DLD1 (cell line): ENCODE data around the gene REM2.

ENCODE experiments used
- in situ Hi-C: cut with HindIII; loops from 2 replicates; pipeline ENCODE4 v1.10.0; 2017; ENCODE audit warnings: low sequenced_read_pairs

The REM2 gene

GRCh38 chr14:22872033-22872832 is 10.8 kb upstream of the REM2 start:
- in situ Hi-C loops: no loop called here

DNA sequence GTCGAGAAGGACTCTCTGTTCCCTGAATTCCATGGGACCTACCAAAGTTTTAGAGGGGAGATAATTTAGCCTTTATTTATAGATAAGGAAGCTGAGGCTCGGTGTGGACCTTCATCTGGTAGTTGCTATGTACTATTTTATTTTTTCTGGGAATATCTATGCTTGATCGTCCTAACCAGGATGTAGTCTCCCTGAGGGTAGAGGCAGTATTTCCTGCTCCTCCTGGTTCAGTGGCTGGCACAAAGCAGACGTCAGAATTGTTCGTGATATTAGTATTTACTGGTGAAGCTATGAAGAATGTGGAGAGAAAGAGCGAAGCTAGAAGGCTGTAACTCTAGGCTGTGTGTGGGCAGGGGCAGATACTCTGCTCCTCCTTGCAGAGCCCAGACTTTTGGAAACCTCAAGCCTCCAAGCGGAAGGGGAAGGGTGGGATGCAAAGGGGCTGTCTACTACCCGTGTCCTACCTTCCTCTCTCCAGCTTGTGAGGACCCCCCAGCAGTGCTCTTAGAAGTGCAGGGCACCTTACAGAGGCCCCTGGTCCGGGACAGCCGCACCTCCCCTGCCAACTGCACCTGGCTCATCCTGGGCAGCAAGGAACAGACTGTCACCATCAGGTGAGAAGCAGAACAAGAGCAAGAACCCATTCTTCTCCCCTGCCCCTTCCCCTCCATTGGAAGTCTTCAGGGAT is 10.0 kb upstream of the REM2 start:
- in situ Hi-C loops: no loop called here

DNA sequence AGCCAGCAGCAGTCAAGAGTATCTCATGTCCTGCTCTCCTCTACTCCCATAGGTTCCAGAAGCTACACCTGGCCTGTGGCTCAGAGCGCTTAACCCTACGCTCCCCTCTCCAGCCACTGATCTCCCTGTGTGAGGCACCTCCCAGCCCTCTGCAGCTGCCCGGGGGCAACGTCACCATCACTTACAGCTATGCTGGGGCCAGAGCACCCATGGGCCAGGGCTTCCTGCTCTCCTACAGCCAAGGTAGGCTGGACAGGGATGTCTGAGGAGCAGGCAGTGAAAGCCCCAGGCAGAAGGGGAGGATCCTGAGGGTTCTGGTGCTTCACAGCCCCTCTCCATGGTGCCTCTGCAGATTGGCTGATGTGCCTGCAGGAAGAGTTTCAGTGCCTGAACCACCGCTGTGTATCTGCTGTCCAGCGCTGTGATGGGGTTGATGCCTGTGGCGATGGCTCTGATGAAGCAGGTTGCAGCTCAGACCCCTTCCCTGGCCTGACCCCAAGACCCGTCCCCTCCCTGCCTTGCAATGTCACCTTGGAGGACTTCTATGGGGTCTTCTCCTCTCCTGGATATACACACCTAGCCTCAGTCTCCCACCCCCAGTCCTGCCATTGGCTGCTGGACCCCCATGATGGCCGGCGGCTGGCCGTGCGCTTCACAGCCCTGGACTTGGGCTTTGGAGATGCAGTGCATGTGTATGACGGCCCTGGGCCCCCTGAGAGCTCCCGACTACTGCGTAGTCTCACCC is 7.8 kb upstream of the REM2 start:
- in situ Hi-C loops: no loop called here

DNA sequence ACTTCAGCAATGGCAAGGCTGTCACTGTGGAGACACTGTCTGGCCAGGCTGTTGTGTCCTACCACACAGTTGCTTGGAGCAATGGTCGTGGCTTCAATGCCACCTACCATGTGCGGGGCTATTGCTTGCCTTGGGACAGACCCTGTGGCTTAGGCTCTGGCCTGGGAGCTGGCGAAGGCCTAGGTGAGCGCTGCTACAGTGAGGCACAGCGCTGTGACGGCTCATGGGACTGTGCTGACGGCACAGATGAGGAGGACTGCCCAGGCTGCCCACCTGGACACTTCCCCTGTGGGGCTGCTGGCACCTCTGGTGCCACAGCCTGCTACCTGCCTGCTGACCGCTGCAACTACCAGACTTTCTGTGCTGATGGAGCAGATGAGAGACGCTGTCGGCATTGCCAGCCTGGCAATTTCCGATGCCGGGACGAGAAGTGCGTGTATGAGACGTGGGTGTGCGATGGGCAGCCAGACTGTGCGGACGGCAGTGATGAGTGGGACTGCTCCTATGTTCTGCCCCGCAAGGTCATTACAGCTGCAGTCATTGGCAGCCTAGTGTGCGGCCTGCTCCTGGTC is 7.2 kb upstream of the REM2 start:
- in situ Hi-C loops: no loop called here

- in situ Hi-C loops: no loop called here
These were observed 6.0 kb upstream of the REM2 start for GRCh38 chr14:22877000-22877501.

GRCh38 chr14:22878271-22879246 is 4.5 kb upstream of the REM2 start:
- in situ Hi-C loops: no loop called here

GRCh38 chr14:22882064-22882463 is 958 bp upstream of the REM2 start:
- in situ Hi-C loops: no loop called here

DNA sequence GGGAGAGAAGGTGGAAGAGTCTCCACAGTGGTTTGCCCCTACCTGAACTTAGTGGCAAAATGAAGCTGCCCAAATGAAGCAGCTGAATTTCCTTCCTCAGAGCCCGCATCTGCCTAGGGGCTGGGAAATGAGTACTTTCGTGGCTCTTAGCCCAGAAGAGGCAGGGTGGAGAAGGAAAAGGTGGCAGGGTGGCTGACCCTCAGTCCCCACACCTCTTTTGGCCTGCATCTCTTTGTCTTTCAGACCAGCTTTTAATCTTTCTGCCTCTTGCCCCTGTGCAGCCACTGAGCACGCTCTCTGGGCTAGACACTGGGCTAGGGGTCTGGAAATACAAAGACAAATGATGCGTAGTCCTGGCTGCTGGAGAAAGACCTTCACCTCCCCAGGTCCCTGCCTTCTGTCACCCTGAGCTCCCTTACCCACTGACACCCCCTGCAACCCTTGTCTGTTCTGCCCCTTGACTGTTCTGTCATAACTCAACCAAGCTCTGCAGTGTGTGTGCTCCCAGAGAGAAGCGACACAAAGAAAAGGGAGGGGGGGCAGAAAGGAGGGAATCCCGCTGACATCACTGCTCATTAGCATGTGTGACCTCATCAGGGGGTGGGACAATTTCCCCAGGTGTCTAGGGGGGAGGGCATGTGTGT is 371 bp upstream of the REM2 start:
- in situ Hi-C loops: no loop called here

GRCh38 chr14:22884076-22884737 is 1.2 kb downstream of the REM2 start:
- in situ Hi-C loops: no loop called here

DNA sequence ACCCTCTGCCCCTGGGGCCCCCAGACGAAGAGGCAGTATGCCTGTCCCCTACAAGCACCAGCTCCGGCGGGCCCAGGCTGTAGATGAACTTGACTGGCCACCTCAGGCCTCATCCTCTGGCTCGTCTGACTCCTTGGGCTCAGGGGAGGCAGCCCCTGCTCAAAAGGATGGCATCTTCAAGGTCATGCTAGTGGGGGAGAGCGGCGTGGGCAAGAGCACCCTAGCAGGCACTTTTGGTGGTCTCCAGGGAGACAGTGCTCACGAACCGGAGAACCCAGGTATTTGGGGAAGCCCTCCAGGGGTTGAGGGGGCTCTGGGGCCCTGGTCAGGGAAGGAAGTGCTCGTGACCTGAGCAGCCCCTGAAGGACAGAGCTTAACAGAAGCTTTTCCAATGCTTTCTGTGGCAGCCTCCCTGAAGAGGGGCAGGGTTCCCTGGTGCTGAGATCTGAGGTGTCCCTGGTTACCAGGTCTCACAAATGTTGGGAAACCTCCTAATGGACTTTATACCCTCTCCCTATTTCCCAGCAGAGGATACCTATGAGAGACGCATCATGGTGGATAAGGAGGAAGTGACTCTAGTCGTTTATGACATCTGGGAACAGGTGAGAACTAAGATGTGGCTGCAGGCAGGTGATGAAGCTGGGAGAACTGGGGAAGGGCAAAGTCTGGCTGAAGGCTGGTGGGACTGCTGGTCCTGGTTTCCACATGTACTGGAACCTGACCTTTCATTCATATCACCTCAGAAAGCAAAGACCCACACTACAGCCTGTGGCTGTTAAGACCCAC is 1.9 kb downstream of the REM2 start:
- in situ Hi-C loops: no loop called here

GRCh38 chr14:22885975-22886374 is 3.0 kb downstream of the REM2 start:
- in situ Hi-C loops: no loop called here

- in situ Hi-C loops: no loop called here
These were observed 3.7 kb downstream of the REM2 start for GRCh38 chr14:22886500-22887259.

DNA sequence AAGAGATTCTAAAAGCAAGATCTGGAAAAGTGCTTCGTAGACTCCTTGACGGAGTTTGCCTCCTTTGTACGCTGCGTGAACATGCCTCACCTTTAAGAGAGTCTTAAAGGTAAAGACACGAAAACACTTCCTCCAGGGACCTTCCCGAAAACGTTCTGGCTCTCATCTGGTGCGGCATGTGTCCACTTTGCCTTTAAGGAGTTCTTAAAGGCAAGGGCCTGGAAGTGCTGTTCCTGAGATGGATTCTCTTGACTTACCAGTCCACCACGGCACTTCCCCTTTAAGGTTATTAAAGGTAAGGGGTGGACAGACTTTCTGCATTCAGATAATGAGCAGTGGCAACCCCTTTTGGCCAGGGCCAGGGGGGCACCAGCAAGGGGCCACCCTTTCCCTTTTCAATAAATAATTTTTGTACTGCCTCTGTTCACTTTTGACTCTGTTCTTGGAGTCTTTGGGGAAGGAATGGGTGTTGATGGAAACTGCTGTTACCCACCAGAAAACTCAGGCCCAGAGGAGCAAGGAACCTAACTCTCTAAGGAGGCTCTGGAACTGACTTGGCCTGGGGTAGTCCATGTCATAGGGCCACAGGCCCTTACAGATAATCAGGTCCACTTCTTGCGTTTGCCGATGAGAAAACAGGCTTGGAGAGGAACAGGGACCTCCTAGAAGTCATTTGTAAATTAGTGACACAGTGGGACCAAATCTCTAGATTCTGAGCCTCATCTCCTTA is 4.4 kb downstream of the REM2 start:
- in situ Hi-C loops: no loop called here

GRCh38 chr14:22887990-22888378 is 5.0 kb downstream of the REM2 start:
- in situ Hi-C loops: no loop called here

DNA sequence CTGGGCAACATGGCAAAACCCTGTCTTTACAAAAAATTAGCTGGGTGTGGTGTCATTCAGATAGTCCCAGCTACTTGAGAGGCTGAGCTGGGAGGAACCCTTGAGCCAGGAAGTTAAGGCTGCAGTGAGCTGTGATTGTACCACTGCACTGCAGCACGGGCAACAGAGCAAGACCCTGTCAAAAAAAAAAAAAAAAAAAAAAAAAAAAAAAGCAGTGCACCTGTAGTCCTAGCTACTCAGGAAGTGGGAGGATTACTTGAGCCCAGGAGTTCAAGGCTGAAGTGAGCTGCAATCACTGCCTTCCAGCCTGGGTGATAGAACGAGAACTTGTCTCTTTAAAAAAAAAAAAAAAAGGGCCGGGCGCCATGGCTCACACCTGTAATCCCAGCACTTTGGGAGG is 5.6 kb downstream of the REM2 start:
- in situ Hi-C loops: no loop called here

GRCh38 chr14:22890416-22890815 is 7.4 kb downstream of the REM2 start:
- in situ Hi-C loops: no loop called here

GRCh38 chr14:22892488-22892887 is 9.5 kb downstream of the REM2 start:
- in situ Hi-C loops: no loop called here
